CD4-positive, alpha-beta T cell treated with Interleukin-4 for 4 hours (primary cell): Measurements from ENCODE around the gene DEXI.
"Not testable (repeated sequence)": the region's sequence is repeated elsewhere in the genome, so short reads cannot be mapped to it uniquely, and the experiment has no call there.

Experiments
- DNase-seq: peaks from one replicate; pipeline ENCODE4 v3.0.0-alpha.2; 2020

Gene DEXI

GRCh38 chr16:10925285-10925684 lies 17.0 kb downstream of the DEXI start:
- not testable (repeated sequence) for DNase-seq

DNA sequence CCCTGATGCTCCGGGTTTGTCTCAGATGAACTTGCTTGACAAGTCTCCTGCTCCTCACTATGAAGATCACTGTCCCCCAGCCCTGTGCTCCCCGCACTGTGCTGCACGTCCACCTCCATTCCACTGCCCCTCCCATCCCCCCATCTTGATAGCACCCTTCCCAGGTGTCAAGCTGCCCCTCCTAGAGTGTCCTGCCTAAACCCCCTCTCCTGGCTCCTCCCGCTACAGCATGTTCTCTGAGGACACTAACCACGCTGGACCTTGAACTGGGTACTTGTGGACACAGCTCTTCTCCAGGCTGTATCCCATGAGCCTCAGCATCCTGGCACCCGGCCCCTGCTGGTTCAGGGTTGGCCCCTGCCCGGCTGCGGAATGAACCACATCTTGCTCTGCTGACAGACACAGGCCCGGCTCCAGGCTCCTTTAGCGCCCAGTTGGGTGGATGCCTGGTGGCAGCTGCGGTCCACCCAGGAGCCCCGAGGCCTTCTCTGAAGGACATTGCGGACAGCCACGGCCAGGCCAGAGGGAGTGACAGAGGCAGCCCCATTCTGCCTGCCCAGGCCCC lies 18.5 kb downstream of the DEXI start:
- no peak for DNase-seq

DNA sequence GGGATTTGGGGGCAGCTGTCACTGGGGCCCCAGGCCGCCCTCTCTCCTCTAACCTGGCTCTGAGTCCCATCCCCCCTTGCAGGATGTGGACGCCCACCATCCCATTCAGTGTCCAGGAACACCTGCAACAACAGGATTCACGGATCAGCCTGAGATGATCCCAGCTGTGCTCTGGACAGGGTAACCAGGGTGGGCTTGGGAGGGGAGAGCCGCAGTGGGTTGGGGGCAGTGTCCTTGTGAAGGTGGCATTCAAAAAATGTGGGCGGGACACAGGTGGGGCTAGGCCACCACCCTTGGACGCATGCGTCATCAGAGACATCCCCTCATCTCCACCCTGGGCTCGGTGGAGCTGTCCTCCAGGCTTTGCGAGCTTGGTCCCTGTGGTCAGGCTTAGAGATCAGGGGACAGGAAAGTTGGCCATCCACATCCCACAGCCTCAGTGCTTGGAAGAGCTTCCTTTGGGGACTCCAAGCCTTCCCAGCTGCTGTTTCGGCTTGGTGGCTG lies 19.1 kb downstream of the DEXI start:
- no peak for DNase-seq

DNA sequence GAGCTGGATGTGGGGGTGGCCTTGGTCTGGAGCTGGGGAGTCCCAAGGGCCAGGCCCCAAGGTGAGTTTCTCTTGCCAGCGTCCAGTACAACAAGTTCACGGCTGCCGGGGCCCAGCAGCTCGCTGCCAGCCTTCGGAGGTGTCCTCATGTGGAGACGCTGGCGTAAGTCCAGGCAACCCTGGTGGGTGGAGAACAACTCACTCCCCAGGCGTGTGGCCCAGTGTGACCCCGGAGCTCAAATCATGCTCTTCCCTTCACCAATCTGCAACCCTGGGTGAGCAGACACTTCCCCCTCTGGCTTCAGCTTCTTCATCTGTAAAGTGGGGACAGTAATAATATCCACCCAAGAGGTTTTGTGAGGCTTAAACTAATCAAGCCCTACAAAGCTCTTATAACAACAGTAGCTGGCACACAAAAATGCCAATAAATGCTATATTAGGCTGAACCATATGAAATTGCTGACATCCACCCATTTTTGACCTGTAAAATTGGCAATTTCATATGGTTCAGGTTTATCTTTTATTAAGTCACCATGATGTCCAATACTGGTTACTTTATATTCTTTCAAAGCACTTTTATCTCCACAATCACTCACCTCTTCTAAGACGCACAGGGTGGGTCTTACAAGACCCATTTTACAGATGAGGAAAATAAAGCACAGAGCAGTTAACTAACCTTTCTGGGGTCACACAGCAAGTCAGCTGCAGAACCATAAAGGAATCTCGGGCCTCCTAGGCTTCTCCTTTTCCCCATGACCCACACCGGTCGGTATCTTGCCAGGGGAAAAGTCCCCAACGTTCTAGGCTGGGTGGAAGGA lies 19.7 kb downstream of the DEXI start:
- no peak for DNase-seq

GRCh38 chr16:10921536-10922327 lies 20.5 kb downstream of the DEXI start:
- DNase-seq: no peak

DNA sequence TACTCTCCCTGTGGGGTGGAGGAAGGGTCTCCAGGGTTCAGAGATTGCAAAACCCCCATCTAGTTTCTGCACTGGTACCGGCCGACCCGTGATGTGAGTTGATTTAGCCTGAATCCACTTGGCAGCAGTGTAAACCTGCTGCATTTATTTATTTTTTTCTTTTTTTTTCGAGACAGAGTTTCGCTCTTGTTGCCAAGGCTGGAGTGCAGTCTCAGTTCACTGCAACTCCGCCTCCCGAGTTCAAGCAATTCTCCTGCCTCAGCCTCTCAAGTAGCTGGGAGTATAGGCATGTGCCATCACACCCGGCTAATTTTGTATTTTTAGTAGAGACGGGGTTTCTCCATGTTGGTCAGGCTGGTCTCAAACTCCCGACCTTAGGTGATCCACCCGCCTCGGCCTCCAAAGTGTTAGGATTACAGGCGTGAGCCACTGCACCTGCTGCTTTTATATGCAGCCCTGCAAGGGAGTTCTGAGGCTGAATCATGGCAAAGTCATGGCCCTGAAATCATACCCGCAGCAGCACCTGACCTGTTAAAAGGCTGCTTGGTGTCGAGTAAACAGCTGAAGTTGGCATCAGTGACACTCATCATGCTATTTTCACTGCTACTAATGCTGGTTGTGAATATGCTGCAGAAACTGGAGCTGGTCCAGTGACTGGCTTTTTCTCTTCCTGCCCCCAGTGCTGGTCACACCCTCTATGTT lies 21.4 kb downstream of the DEXI start:
- DNase-seq: no peak

DNA sequence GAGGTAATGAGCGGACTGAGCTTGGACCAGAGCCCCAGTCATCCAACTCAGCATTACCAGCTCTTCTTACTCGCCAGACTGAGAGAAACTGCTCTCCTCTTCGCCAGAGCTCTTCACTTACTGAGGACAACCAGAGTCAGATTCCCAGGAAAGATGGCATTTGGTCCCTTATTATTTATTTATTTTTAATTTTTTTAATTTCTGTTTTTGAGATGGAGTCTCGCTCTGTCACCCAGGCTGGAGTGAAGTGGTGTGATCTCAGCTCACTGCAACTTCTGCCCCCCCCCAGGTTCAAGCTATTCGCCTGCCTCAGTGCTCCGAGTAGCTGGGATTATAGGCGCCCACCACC lies 23.3 kb downstream of the DEXI start:
- DNase-seq: no peak

- peak; percentile 83 for DNase-seq
These were observed 23.8 kb downstream of the DEXI start for GRCh38 chr16:10918294-10919002.

GRCh38 chr16:10916534-10916933 lies 25.7 kb downstream of the DEXI start:
- no peak for DNase-seq

DNA sequence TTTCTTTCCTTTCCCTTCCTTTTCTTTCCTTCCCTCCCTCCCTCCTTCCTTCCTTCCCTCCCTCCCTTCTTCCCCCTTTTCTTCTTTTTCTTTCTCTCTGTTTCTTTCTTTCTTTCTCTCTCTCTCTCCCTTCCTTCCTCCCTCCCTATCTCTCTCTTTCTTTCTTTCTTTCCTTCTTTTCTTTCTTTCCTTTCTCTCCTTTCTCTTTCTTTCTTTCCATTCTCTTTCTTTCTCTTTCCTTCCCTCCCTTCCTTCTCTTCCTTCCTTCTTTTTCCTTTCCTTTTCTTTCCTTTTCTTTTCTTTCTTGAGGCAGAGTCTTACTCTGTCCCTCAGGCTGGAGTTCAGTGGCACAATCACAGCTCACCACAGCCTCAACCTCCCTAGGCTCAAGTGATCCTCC lies 31.0 kb downstream of the DEXI start:
- no peak for DNase-seq

DNA sequence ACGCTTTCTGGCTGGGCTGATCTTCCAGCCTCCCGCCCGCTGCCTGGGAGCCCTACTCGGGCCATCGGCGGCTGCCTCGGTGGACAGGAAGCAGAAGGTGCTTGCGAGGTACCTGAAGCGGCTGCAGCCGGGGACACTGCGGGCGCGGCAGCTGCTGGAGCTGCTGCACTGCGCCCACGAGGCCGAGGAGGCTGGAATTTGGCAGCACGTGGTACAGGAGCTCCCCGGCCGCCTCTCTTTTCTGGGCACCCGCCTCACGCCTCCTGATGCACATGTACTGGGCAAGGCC lies 34.6 kb downstream of the DEXI start:
- no peak for DNase-seq

DNA sequence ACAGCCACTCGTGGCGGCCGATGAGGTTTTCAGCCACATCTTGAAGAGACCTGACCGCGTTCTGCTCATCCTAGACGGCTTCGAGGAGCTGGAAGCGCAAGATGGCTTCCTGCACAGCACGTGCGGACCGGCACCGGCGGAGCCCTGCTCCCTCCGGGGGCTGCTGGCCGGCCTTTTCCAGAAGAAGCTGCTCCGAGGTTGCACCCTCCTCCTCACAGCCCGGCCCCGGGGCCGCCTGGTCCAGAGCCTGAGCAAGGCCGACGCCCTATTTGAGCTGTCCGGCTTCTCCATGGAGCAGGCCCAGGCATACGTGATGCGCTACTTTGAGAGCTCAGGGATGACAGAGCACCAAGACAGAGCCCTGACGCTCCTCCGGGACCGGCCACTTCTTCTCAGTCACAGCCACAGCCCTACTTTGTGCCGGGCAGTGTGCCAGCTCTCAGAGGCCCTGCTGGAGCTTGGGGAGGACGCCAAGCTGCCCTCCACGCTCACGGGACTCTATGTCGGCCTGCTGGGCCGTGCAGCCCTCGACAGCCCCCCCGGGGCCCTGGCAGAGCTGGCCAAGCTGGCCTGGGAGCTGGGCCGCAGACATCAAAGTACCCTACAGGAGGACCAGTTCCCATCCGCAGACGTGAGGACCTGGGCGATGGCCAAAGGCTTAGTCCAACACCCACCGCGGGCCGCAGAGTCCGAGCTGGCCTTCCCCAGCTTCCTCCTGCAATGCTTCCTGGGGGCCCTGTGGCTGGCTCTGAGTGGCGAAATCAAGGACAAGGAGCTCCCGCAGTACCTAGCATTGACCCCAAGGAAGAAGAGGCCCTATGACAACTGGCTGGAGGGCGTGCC lies 35.1 kb downstream of the DEXI start:
- no peak for DNase-seq

DNA sequence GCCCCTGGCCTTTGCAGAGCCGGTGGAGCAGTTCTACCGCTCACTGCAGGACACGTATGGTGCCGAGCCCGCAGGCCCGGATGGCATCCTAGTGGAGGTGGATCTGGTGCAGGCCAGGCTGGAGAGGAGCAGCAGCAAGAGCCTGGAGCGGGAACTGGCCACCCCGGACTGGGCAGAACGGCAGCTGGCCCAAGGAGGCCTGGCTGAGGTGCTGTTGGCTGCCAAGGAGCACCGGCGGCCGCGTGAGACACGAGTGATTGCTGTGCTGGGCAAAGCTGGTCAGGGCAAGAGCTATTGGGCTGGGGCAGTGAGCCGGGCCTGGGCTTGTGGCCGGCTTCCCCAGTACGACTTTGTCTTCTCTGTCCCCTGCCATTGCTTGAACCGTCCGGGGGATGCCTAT lies 35.8 kb downstream of the DEXI start:
- no peak for DNase-seq

- no peak for DNase-seq
These were observed 39.3 kb downstream of the DEXI start for GRCh38 chr16:10902999-10903398.

- no peak for DNase-seq
These were observed 45.1 kb downstream of the DEXI start for GRCh38 chr16:10897134-10897533.

DNA sequence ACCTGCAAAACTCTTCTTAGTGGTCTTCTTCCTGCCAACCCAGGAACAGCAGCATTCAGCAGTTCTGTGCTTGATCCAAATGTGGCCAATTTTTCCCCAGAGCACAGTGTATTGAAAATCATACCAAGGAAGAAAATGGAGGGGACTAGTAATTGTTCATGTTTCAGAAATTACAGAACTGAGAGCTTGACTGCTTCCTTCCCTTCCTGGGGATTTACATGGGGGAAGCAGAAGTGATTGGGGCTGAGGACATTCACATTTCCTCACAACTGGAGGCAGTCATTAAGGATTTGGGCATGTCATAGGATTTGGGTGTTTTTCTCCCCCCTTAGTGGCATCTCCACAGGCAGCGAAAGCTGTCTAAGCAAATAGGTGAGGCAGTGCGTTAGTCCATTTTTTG lies 45.5 kb downstream of the DEXI start:
- no peak for DNase-seq

- DNase-seq: no peak
These were observed 46.1 kb downstream of the DEXI start for GRCh38 chr16:10896165-10896564.

GRCh38 chr16:10895053-10895946 lies 47.0 kb downstream of the DEXI start:
- no peak for DNase-seq

GRCh38 chr16:10892782-10893318 lies 49.4 kb downstream of the DEXI start:
- no peak for DNase-seq

DNA sequence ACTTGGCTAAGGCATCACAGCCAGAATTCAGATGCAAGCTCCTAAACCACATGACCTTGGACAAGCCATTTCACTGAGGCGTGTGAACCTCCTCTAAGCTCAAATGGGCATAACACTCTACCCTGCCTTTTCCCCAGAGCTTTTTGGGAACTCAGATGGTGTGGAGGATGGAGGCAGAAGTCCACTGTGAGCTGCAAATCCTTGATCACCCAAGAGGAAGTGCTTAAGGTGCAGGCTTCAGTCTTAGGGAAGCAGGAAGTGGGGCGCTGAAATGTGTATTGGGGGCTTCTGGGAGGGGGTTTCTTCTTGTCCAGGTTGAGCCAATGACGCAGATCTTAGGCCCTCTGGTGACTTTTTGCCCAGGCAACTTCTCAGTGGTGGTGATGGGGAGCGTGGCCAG lies 52.4 kb downstream of the DEXI start:
- DNase-seq: no peak
